Prostate gland (tissue), 2 donors: ENCODE measurements around the gene NACAD.
"Not testable (repeated sequence)": the region's sequence is repeated elsewhere in the genome, so short reads cannot be mapped to it uniquely, and the experiment has no call there.

Experiments
- CTCF ChIP-seq, 4 experiments: fragments of 200-600 bp in 2 of 4; fragments of 450-650 bp in 2 of 4; sonication (generic) in 2 of 4; IDR thresholded peaks; 1 replicate in 3 of 4; 2 replicates in 1 of 4; pipeline ENCODE4 v1.5.1; 2016 to 2019; ENCODE audit warnings: antibody characterized with exemption in 4 of 4, mild to moderate bottlenecking in 2 of 4, moderate library complexity in 2 of 4
- POLR2AphosphoS5 ChIP-seq: sonication (generic); formaldehyde crosslinking; IDR thresholded peaks from one replicate; pipeline ENCODE4 v1.6.1; 2017; ENCODE audit warnings: antibody characterized with exemption

DNA sequence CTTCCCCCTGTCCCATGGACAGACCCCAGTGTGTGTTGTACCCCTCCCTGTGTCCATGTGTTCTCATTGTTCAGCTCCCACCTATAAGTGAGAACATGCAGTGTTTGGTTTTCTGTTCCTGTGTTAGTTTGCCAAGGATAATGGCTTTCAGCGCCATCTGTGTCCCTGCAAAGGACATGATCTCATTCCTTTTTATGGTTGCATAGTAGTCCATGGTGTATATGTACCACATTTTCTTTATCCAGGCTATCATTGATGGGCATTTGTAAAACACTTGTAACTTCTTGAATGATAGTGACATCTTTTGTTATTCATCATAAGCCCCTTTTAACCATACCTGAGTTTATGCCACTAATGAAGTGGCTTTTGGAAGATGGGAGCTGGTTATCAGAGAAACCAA, 25.5 kb upstream of the NACAD start:
- TF ChIP-seq CTCF (IDR thresholded peaks at IDR 0.05); POLR2AphosphoS5: not testable (repeated sequence)
